NCI-H774 (cell line): ENCODE data around the gene LHX4.

Experiments
- DNase-seq: peaks from one replicate; lab custom pipeline; 2025; lab: John Stamatoyannopoulos, UW

LHX4 gene

DNA sequence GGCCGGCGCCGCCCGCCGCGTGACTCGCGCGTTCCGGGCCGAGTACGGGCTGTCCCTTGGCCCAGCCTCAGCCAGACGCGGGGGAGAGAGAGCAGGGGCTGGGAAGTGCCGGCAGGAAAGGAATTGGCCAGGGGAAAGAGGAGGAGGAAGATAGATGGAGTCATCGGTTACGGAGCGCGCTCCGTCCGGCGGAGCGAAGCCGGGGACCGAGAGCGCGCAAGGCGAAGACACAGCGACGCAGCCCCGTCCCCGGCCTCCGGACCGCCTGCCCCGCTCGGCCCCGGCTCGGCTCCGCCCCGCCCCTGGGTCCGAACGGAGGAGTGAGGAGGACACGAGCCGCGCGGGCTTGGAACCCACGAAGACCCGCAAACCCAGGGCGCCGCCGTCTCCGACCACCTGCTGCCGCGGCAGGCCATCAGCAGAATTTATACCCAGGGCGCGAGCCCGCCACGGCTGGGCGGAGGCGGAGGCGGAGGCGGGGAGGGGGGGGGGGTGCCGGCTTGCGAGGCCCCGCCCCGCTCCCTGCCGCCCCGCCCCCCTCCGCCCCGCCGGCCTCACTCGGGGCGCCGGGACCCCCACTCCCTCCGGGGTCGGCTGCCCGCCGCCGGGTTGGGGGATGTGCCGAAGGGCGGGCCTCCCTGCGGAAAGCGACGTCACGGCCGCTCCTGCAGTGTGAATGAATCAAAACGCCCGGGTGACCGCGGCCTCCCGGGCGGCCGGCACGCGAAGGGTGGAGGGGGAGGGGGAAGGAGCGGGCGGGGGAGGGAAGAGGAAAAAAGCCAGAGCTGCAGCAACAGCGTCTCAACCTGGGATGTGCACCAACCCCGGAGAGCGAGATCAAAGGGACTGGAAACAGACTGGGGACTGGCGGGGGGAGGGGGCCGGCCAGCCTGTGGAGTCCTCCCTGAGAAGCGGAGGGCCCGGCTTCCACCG lies at the start of gene LHX4:
LHX4 (plus strand) TSS at position 782 of the 933 bp plus-strand sequence. CDS start 266 bp downstream, outside the sequence.
- peak; percentile 32 for DNase-seq

GRCh38 chr1:180181048-180181447 lies 49.0 kb upstream of the LHX4 start:
- DNase-seq, result peak; percentile 5

- DNase-seq, result no peak
Observed at GRCh38 chr1:180181996-180182642, 47.9 kb upstream of the LHX4 start.

GRCh38 chr1:180182643-180183311 lies 47.3 kb upstream of the LHX4 start:
- DNase-seq, result no peak

- no peak for DNase-seq
Observed at GRCh38 chr1:180183426-180183825, 46.6 kb upstream of the LHX4 start.

DNA sequence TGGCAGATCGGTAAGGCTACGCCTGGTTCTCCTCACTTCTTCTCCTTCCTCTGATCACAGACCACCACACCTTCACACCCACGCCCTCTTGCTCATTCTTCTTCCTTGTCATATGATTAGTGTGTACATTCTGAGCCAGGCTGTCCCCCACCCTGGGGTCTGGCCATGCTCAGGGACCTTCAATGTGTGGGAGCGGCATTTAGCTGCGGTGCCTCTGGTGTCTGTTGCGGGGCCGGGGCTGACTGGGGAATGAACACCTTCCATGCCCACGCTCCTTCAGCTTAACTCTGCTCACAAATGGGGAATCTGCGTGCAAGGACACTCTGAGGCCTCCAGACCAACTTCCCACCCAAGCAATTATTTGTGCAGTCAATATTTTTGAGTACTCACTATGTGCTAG lies 46.0 kb upstream of the LHX4 start:
- no peak for DNase-seq

DNA sequence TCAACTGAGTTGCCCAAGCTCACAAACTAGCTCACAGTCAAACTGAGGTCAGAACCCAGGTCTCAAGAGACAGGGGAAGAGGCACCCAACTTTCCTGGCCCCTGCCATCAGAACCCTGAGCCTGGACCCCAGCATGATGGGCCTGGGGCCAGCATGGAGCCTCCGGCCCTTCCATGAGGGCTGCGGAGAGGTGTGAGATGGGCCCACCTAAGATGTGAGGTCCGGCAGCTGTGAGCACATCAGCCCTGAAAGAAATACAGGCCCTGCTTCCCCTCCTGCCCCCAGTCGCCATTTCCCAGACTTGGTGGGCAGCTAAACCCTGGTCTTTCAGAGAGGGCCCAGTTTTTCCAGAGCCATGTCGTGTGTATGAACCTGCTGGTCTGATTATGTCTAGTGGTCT lies 44.8 kb upstream of the LHX4 start:
- DNase-seq, result no peak

GRCh38 chr1:180185971-180186645 lies 44.0 kb upstream of the LHX4 start:
- no peak for DNase-seq

- no peak for DNase-seq
Observed at GRCh38 chr1:180186831-180187230, 43.2 kb upstream of the LHX4 start.

GRCh38 chr1:180187626-180188025 lies 42.4 kb upstream of the LHX4 start:
- DNase-seq, result no peak

- DNase-seq, result peak; percentile 49
Observed at GRCh38 chr1:180188091-180188506, 42.0 kb upstream of the LHX4 start.

- DNase-seq, result no peak
Observed at GRCh38 chr1:180188684-180189175, 41.3 kb upstream of the LHX4 start.

- no peak for DNase-seq
Observed at GRCh38 chr1:180190091-180190490, 40.0 kb upstream of the LHX4 start.

- DNase-seq, result no peak
Observed at GRCh38 chr1:180192172-180192571, 37.9 kb upstream of the LHX4 start.

- no peak for DNase-seq
Observed at GRCh38 chr1:180193141-180194047, 36.7 kb upstream of the LHX4 start.

DNA sequence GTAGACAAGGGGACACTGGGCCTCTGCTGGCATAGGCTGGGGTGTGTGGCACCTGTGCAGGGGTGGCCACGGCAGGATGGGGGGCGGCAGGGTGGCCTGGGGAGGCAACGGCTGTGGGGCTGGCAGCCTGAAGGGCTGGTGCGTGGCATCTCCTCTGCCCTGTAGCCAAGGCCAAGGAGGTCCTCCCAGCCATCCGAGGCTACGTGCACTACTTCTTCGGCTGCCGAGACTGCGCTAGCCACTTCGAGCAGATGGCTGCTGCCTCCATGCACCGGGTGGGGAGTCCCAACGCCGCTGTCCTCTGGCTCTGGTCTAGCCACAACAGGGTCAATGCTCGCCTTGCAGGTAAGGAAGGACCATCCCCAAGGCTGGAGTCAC lies 36.0 kb upstream of the LHX4 start:
- no peak for DNase-seq

GRCh38 chr1:180194546-180195207 lies 35.4 kb upstream of the LHX4 start:
- no peak for DNase-seq

DNA sequence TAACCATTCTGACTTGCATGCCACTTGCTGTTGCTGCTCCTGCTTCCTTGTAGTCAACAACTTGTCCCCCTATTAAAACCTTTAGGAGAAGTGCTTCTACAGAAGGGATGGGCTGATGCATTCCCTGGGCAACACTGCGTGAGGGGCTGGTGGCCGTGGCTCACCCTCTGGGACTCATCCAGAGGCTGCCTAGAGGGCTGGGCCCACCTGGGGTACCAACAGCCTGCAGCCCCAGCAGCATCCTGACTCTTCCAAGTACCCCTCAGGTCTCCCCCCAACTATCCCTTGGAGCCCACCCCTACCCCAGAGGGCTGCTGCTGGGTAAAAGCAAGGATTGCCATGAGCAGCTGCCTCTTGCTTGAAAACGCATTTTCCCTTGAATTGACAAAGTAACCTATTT lies 34.7 kb upstream of the LHX4 start:
- DNase-seq, result no peak

GRCh38 chr1:180195916-180196315 lies 34.1 kb upstream of the LHX4 start:
- DNase-seq, result no peak

- DNase-seq, result no peak
Observed at GRCh38 chr1:180196436-180197003, 33.5 kb upstream of the LHX4 start.
